NCI-H2107 treated with DMSO at 0.1 percent for 48 hours (cell line): Measurements from ENCODE around the gene SGK1.

Source experiments
- DNase-seq: peaks from one replicate; lab custom pipeline; 2025; ENCODE audit not compliant: unreplicated experiment; lab: John Stamatoyannopoulos, UW

SGK1 gene

DNA sequence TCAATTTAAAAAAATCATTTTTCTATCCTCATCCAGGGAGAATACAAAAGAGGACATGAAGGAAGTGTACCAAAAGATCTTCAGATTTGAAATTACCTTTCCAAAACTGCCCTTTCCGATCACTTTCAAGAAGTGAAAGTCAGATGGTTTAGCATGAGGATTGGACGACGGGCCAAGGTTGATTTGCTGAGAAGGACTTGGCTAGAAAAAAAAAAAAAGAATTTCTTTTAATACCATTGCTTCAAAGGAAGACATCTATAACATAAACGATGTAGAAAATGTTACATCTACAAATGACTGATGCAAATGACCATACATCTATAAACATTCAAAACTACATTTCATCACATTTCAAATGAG, 144.6 kb downstream of the SGK1 start:
- DNase-seq: no peak

DNA sequence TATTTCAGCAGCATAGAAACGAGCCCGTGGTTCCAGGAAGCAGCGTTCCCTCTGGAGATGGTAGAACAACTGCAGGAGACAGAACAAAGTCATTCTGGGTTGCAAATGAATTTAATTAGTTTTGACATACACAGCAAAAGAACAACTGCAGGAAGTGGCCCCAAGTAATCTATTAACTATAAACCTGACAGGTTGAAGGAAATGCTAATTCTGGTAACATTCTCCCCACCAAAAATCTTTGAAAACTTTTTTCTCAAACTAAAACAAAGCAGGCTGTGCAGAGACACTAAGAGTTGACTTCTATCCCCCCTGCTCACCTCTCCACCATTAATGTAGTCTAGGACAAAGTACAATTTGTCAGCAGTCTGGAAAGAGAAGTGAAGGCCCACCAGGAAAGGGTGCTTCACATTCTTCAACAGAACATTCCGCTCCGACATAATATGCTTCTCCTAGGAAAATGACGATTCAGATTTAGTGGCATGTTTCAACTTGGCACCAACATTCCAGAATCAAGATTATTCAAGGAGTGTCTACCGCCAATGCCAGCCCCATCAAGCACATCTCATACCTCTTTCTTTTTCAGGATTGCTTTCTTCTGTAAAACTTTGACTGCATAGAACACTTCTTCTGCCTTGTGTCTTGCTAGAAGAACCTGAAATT, 145.1 kb downstream of the SGK1 start:
- no peak for DNase-seq

DNA sequence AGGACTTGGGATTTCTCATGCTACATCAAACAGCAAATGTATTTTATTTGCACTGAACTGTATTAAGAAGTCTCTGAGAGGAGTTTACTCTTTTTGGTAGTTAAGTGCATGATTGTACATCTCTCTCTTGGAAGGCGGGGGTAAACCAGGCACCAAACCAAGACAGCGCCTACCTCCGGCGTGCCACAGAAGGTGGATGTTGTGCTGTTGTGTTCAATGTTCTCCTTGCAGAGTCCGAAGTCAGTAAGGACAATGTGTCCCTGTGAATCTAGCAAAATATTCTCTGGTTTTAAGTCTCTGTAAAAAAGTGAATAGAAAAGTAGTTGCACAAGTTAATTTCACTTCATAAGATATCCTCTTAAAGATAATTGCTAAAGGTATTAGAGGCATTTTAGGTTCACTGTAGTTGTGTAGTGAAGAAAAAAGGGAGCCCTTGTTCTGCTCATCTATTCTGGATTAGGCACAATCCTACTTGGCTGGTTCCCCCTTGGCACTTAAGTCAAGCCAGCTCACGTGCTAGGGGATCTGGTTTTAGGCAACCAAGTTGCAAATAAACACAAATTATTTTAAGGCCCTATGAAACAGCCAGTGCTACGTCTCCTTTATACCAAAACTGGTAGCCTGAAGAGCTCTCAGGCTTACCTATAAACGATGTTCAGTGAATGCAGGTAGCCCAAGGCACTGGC, 145.7 kb downstream of the SGK1 start:
- DNase-seq: no peak

DNA sequence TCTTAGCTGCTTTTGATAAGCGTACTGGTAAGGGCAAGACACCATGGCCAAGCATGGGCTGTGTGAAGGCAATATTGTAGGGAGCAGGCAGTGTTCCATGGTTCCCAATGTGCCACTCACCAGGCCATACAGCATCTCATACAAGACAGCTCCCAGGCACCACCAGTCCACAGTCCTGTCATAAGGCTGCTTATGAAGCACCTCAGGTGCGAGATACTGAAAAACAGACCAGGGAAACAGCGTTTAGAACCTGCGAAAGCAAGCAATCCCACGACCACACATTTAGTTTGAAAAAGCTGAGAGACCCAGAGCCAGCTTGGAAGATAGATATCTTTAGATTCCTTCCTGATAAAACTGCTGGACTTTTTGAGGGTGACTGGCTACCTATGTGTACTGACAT, 146.4 kb downstream of the SGK1 start:
- no peak for DNase-seq

DNA sequence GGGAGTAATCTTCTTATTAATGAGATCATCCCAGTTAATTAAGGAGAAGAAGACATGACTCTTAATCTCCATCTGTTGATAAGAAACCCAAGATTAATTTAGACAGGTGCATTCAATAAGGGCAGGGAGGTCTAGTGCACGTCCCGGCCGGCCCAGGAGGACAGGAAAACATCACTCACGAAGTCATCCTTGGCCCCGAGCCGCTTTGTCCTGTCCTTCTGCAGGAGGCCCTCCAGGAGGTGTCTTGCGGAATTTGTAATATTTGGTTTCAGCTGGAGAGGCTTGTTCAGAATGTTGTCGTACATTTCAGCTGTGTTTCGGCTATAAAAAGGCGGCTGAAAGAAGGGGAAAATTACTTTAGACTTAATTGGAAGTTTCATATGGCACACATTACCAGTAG, 147.1 kb downstream of the SGK1 start:
- no peak for DNase-seq

DNA sequence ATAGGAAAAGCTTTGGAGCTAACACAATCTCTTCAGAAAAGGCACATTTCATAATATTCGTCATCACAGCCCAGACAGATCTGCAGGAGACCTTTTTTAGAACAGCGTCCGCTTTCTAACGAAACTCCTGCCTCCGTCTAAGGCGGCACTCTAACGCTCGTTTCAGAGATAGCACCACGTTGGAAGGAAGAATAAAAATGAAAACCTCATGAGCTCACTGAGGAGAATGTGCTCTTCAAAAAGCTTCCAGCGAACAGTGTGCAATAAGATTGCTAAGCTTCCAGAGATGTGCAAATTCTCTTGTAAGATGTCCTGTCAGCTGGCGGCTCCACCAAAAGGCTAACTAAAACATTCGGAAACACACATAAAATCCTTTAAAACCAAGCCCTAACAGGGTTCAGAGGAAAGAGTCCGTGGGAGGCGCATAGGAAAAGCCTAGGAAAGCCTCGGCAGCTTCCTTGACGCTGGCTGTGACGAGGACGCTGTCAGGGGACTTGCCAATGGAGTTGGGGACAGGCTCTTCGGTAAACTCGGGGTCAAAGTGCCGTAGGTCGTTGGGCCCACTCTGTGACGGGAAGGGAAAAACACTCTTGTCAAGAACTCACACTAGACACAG, 147.9 kb downstream of the SGK1 start:
- DNase-seq: no peak

DNA sequence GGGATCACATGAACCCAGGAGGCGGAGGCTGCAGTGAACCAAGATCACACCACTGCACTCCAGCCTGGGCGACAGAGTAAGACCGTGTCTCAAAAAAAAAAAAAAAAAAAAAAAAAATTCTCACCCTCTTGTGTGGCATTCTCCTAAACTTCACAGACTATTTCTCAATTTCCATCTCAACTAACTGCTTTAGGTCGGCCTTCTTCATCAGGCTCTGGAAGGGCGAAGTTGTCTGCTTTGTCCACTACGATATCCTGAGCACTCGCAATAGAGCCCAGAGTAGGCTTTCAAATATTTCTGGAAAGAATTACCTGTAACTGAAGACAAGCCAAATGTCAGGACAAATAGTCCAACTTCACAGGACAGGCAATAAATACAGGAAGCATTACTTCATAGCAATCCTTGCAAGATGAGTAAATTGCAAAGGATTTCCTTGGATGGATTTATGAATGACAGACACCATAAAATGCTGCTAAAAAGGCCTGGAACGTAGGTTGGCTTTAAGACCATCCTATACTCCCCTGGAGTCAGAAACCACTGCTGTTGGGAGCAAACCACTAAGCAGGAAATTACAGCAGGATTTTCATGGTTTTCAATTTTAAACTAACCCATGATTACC, 149.2 kb downstream of the SGK1 start:
- no peak for DNase-seq

DNA sequence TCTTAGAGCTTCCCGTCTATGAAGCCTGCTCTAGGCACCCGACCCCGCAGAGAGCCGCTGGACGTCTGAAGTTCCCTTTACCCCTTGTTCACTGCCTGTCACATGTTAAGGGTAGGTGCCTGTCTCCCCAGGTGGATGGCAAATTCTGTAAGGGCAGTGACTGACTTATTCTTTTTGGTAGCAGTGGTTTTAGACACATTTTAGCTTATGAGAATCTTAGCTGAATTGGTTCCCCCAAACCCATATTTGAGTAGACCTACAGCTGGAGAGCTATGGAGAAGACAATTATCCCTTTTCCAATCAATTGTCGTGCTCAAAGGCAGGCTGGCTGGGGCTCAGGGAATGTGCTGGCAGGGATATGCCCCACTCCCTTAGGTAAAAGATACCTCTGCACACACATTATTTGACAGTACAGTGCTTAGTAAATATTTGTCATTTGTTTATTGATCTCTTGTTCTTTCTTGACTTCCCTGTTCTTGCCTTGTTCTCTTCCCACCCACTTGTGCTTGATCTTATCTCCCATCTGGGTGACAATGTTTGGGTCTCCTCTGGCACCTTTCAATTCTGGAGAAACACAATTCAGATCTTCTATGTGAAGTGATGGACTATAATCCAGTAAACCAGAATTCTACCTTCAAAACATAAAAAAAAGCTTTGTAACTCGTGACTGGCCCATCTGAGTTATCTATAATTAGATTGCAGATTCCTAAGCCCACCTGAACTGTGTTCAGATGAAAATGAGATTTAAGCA, 151.2 kb downstream of the SGK1 start:
- DNase-seq: no peak

DNA sequence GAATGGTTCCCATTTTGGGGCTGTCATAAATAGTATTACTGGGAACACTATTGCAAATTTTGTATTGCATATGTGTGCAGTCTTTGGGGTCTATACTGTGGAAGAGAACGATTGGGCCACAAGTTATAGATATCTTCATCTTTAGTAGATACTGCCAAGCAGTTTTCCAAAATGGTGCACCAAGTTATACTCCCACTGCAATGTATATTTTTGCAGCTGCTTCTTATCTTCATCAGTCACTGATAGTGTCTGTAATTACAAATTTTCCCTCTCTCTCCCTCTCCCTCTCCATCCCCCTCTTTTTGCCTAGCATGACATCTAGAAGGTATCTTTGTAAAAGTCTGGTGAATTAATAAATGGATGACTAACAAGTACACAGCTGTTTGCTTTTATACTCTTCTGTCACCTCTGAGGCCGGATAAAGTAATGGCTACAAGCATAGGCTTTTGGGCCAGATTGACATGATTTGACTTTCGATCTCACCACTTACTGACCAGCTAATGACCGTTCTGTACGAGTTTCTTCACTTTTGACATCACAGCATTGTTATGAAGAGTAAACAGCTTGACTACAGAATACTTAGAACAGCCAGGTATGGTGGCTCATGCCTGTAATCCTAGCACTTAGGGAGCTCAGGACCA, 152.2 kb downstream of the SGK1 start:
- DNase-seq: no peak

DNA sequence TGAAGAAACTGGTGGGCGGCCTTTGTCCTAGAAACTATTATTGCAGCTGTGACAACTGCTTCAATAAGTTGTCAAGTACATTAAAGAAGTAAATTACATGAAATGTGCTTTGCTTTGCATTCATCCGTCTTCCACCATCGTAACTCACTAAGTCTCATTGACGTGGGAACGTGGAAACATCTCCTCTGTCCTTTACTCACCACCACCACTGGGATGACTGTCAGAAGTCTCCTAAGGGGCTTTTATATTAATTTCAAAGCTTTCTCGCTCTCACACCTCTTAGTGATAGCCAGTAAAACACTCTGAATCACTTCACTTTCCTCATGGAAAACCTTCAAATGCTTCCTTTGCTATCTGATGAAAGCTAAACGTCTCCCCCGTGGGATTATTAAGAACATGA, 153.6 kb downstream of the SGK1 start:
- DNase-seq: no peak

DNA sequence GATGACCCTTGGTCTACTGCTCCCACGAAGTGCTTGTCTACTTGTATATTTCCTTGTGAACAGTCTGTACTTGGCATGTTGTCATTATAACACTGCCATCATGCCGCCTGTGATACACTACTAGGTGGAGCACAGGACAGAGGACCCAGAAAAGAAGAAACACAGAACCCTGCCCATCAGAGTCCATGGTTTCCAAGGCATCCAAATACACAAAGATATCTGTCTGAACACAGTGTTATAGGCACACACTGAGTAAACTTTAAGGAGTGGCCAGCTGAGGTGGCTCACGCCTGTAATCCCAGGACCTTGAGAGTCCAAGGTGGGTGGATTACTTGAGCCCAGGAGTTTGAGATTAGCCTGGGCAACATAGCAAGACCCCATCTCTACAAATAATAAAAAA, 155.0 kb downstream of the SGK1 start:
- DNase-seq: no peak

DNA sequence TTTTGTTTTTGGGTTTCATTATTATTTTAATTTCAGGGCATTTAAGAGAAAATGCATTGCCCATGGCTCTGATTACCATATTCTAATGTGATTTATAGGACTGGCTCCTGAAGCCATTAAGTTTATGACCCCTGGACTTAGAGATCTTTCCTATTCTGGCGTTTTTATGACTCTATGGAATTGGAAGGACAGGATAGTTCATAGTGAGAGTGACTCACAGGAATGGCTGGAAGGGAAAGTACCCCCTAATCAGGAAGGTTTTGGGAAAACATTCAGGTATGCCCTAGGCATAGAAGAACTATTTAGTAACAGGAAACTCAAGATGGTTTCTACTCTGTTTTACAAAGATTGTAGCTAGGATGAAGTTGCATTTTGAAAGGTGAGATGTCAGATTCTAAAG, 156.9 kb downstream of the SGK1 start:
- DNase-seq: no peak

DNA sequence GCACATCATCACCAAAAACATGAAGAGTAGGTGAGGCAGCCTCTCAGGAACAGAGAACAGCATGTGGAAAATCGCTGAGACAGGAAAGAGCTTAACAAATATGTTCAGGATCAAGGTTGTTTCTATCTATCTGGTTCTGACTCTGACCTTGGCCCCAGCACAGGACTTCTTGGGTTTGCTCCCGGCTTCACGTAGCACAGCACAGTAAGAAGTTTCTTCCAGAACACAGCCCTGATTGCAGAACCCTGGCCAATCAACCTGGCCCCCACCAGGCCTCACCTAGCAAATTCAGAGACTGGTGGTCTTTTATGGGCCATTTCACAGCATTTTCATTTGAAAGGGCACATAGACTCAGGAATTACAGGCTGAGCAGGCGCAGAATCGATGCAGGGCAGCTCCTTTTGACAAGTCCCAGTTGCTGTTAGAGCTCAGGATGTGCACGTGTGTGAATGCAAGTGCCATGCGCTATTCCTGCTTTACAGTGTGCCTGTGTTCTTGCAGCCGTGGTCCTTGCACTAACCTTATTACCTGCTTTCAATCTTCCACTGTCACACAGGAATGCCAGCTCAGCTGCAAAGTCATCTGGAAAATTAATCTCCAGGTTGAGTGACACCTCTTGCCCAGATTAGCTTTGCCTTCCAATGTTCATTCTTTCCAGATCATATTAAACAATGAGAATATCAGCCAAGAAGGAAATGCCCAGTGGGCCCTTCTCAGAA, 165.0 kb downstream of the SGK1 start:
- DNase-seq: no peak

DNA sequence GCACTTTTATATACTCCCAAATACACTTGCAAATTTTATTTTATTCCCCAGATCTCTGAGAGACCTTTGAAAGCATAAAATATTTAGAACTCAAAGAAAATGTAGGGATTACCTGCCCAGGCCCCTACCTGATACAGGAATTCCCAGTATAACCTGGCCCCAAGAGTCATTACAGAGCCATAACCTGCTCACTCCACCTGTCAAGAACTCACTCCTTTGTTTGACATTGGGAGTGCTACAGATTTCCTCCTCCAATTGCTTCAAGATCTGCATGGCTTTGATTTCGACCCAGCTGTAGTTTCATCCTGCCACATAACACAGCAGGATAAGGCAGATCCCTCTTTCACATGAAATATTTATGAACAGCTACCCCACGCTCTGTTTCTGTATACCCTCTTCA, 169.3 kb downstream of the SGK1 start:
- DNase-seq: no peak

DNA sequence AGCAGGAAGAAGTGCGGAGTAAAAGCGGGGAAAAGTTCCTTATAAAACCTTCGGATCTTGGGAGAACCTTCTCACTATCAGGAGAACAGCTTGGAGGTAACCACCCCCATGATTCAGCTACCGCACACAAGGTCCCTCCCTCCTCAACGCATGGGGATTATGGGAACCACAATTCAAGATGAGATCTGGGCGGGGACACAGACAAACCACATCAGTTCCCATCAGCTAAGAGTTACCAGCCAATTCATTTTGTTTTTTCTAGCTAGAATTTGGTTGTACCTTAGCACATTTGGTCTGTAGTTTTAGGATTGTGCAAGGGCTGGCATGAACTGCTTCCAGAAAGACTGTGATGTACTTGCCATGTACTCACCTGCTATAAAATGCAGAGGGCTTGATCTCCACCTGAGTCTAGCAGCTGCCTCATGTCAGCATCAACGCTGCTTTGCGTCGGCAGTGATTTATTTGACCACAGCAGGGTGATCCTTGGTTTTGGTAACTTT, 170.8 kb downstream of the SGK1 start:
- no peak for DNase-seq

DNA sequence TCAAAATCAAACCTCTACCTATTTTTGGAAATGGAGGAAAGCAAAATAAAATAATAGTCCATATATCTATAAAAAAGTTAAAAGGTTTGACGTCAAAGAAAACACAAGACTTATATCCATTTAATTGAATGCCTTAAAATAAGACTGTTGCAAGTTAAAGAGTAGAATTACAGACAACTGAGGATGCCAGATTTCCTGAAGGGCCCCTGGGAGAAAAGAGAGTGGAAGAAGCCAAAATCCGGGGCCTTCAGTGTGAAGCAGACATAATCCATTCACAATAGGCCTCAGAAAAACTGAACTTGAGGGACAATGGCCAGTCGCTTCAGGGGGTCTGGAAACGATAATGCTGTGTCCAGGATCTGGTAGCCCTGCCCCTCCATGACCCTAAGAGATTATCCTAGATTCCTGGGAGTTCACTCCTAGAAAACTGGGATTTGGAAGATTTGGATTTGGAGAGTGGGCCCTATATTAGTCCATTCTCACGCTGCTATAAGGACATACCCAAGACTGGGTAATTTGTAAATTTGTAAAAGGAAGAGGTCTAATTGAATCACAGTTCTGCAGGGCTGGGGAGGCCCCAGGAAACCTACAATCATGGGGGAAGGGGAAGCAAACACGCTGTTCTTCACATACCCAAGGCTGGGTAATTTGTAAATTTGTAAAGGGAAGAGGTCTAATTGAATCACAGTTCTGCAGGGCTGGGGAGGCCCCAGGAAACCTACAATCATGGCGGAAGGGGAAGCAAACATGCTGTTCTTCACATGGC, 171.5 kb downstream of the SGK1 start:
- no peak for DNase-seq

DNA sequence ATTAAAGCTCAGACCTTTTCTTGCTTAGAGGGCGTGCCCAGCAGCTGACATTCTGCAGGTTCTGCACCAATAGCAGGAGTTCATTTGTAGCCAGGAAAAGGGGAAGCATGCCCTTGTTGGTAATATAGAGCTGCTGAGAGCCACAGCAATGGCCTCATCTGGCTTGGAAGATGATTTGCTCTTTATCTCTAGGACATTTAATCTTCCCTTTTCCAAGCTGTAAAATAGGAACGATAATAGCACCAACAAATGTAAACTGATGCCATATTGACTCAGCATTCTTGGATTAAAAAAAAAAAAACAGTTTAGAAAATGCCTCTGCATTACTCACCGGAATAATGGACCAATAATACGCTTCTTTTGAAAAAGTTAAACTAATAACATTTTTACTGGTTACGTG, 172.1 kb downstream of the SGK1 start:
- no peak for DNase-seq

DNA sequence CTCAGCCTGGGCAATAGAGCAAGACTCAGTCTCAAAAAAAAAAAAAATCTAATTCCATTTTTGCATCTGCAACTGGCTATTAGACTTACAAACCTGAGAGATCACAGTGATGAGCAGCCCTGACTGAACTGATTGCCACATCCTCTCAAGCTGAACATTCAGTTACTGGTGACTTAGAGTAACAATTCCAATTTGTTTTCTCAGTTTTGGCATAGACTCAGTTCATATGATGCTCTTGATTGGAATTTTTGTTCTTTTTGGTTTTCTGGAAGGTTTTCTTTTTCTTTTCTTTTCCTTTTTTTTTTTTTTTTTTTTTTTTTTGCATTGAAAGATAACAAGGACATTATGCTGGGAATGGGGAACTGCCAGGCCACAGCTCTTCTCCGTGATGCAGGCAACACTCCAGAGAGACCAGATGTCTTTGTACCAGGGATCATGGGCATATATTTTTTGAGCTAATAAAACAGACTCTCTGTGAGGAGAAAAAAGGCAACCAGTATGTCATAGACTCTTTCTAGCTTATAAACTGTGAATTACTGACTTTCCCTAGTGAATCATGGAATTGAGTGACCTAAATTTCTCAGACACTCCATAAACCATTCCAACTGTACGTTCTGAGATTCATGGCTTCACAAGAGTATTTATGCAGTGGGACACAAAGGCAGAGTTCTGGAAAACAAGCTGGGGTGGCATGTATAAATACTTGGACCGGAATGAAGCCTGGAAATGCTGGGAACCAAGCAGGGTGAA, 179.5 kb downstream of the SGK1 start:
- no peak for DNase-seq

DNA sequence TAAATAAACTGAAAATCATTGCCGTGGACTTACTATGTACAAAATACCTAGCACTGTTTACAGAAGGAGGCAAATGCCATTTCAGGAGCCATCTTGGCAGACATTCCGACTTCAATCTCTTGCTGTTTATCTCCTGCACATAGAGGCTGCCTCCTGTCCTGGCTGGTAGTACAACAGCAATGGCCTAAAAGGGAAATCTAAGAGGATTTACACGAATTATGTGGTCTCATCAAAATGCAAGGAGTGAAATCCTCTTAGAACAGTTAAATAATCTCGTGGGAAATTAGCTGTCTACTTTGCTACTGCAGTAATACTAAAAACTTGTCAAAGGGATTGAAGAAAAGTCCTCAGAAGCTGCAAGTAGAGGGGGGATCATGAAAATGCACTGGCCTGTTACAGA, 183.3 kb downstream of the SGK1 start:
- DNase-seq: no peak
